HG02943 (cell line): ENCODE measurements around the gene CCDC159.

Experiments used
- ATAC-seq: cut with Tn5 transposase; IDR thresholded peaks from one replicate; pipeline ENCODE4 v1.9.1; 2021; ENCODE audit warnings: mild to moderate bottlenecking, low read depth, moderate library complexity; ENCODE audit not compliant: unreplicated experiment

Gene CCDC159

GRCh38 chr19:11387162-11388034 is 41.1 kb downstream of the CCDC159 start:
- ATAC-seq = no peak

GRCh38 chr19:11390359-11390758 is 44.0 kb downstream of the CCDC159 start:
- ATAC-seq = no peak

GRCh38 chr19:11390933-11391680 is 44.8 kb downstream of the CCDC159 start:
- no peak for ATAC-seq

GRCh38 chr19:11397089-11397610 is 50.8 kb downstream of the CCDC159 start:
- ATAC-seq = no peak

- ATAC-seq = no peak
These were observed 53.3 kb downstream of the CCDC159 start for GRCh38 chr19:11399667-11400066.

- ATAC-seq = no peak
These were observed 54.5 kb downstream of the CCDC159 start for GRCh38 chr19:11400798-11401197.

GRCh38 chr19:11401808-11402543 is 55.7 kb downstream of the CCDC159 start:
- no peak for ATAC-seq
